Effector memory CD4-positive, alpha-beta T cell (primary cell): Measurements from ENCODE around the gene PTPRK.

Source experiments
- DNase-seq, 3 donors: peaks; one replicate each; pipeline ENCODE4 v3.0.0-alpha.2; 2020
- H3K27ac ChIP-seq: 2 replicates; pipeline ENCODE4 v1.7.0; 2013; ENCODE audit warnings: mild to moderate bottlenecking, low read length, moderate library complexity; ENCODE audit not compliant: insufficient read depth, poor library complexity, severe bottlenecking
- H3K27me3 ChIP-seq: replicated peaks from 2 replicates; pipeline ENCODE4 v1.7.0; 2013; ENCODE audit warnings: mild to moderate bottlenecking, low read length; ENCODE audit not compliant: insufficient read depth, control insufficient read depth, poor library complexity, severe bottlenecking
- H3K36me3 ChIP-seq: 2 replicates; pipeline ENCODE4 v1.7.0; 2013; ENCODE audit warnings: mild to moderate bottlenecking, low read length, moderate library complexity; ENCODE audit not compliant: control insufficient read depth, insufficient read depth
- H3K4me1 ChIP-seq: 2 replicates; pipeline ENCODE4 v1.7.0; 2013; ENCODE audit warnings: low read length, mild to moderate bottlenecking; ENCODE audit not compliant: control insufficient read depth, insufficient read depth, poor library complexity, severe bottlenecking
- H3K4me3 ChIP-seq: 2 replicates; pipeline ENCODE4 v1.7.0; 2013; ENCODE audit warnings: low read length, low read depth, mild to moderate bottlenecking; ENCODE audit not compliant: insufficient read depth, poor library complexity, severe bottlenecking
- H3K9me3 ChIP-seq: 2 replicates; pipeline ENCODE4 v1.7.0; 2013; ENCODE audit warnings: mild to moderate bottlenecking, low read length, moderate library complexity; ENCODE audit not compliant: control insufficient read depth

The PTPRK gene

DNA sequence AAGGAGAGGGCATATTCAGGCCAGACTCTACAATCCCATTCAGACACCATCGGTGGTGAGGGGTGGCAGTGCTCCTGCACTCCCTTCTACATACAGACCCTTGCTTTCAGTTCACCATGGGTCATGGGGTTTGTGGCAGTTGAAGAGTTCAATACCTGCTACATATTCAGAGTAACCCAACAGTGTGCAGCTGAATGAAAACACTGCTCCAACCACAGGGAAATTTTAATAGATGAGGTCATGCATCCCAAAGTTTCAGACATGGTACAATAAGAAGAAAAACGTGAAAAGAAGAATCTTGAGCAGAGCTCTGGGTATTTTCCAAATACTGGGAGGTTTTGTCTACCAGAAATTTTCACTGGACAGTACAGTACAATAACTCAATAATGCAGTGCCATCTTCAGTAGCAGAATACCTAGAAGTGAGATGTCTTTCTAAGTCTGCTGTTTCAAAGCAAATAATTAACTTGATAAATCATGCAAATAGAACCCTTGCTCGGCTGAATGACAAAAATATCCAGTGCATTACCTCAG lies 162.1 kb downstream of the PTPRK start:
- Histone ChIP-seq H3K36me3 (no peaks in the 10 kb centered on the region), H3K9me3 (no peaks in the 10 kb centered on the region), H3K4me3 (no peak overlapping the region), H3K27ac (no peak overlapping the region), H3K27me3 (no peaks in the 10 kb centered on the region), H3K4me1 (no peaks in the 10 kb centered on the region)
- DNase-seq, result no peak

DNA sequence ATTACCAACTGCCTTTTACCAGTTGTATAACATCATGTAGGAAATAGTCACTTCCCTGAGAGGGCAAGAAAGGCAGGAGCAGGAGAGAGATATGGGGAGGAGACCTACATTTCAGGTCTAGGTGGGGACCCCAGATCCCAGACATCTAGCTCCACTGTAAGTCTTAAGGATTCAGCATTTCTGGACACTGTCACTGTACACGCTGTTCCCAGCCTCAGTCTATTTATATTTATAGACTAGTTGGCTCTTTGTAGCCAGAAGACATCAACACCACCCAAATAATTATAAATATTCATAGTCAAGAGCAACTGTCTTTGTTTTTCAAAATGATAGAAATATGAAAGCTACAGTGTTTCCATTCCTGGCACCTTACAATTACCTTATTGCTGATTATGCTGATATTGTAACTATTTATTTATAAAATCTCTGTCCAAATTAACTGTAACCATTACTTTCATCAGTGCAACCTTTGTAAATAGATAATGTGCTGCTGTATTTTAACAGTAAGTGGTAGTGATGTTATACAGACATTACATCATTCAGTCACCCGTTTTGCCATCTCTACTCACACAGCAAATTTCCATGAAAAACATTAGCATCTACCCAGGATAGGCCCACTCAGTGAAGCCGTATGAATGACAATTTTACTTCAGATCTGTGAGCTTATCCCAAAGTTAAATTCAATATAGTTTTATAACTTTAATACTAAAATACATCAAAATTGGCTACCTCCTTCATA lies 162.8 kb downstream of the PTPRK start:
- H3K27ac ChIP-seq, result no peak overlapping the region
- no peaks in the 10 kb centered on the region for H3K36me3 ChIP-seq
- no peaks in the 10 kb centered on the region for H3K9me3 ChIP-seq
- no peak for DNase-seq
- H3K4me1 ChIP-seq, result no peaks in the 10 kb centered on the region
- H3K4me3 ChIP-seq, result no peak overlapping the region
- no peaks in the 10 kb centered on the region for H3K27me3 ChIP-seq

DNA sequence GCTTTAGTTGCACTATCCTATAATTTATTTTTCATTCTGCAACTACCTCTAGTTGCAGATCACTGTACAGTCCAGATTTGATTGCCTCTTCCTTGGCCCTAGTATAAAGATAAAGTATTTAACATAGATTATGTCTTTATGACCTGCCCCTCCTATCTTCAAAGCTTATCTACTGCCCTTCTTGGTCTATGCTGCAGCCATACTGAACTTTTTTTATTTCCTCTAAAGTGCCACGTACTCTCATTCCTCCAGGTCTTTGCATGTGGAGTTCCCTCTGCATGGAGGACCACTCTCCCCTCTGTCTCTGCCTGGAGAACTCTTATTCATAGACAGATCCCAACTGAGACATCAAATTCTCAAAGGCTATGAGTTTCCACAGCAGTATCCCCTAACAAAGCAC lies 168.0 kb downstream of the PTPRK start:
- no peaks in the 10 kb centered on the region for H3K9me3 ChIP-seq
- H3K4me3 ChIP-seq, result no peak overlapping the region
- no peaks in the 10 kb centered on the region for H3K36me3 ChIP-seq
- no peaks in the 10 kb centered on the region for H3K4me1 ChIP-seq
- no peak for DNase-seq
- no peaks in the 10 kb centered on the region for H3K27me3 ChIP-seq
- H3K27ac ChIP-seq, result no peak overlapping the region

DNA sequence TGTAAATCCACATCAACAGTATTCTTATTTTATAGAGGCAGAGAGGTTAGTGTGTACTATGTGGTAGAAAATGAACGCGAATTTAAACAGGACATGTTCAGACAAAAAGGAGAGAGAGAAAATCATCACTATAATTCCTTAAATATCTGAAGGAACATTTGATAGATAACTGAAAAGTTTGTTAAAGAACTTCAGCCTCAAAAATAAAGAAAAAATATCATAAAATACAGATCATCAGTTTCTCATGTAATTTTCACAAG lies 169.2 kb downstream of the PTPRK start:
- Histone ChIP-seq H3K27ac (no peak overlapping the region), H3K27me3 (no peaks in the 10 kb centered on the region), H3K4me1 (no peaks in the 10 kb centered on the region), H3K4me3 (no peak overlapping the region), H3K36me3 (no peaks in the 10 kb centered on the region), H3K9me3 (no peaks in the 10 kb centered on the region)
- DNase-seq, result no peak

- H3K9me3 ChIP-seq, result no peaks in the 10 kb centered on the region
- no peak overlapping the region for H3K27ac ChIP-seq
- no peaks in the 10 kb centered on the region for H3K4me1 ChIP-seq
- H3K27me3 ChIP-seq, result no peaks in the 10 kb centered on the region
- no peak overlapping the region for H3K4me3 ChIP-seq
- no peaks in the 10 kb centered on the region for H3K36me3 ChIP-seq
- no peak for DNase-seq
These were observed 169.8 kb downstream of the PTPRK start for GRCh38 chr6:128350416-128351254.

- H3K27me3 ChIP-seq, result no peaks in the 10 kb centered on the region
- DNase-seq, result no peak
- H3K9me3 ChIP-seq, result no peaks in the 10 kb centered on the region
- H3K4me1 ChIP-seq, result no peaks in the 10 kb centered on the region
- no peaks in the 10 kb centered on the region for H3K36me3 ChIP-seq
- no peak overlapping the region for H3K27ac ChIP-seq
- H3K4me3 ChIP-seq, result no peak overlapping the region
These were observed 173.3 kb downstream of the PTPRK start for GRCh38 chr6:128347123-128347522.

DNA sequence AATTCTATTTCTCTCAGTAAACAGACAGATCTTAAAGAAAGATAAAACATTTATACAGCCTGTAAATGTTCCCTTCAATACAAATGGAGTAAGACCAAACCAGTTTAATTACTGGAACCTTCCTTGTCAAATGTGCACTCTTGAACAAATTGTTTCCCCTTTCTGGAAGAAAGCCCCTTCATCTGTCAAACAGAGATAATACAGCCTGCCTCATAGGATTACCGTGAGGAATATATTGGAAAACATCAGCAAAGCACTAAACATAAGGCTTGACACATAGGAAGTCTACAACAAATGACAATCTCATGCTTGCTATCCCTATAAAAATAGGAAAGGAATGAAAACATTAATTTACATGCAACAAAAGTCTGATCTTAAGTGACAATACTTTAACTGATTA lies 173.8 kb downstream of the PTPRK start:
- no peak overlapping the region for H3K27ac ChIP-seq
- H3K4me3 ChIP-seq, result no peak overlapping the region
- no peaks in the 10 kb centered on the region for H3K4me1 ChIP-seq
- H3K36me3 ChIP-seq, result no peaks in the 10 kb centered on the region
- no peak for DNase-seq
- H3K9me3 ChIP-seq, result no peaks in the 10 kb centered on the region
- no peaks in the 10 kb centered on the region for H3K27me3 ChIP-seq

GRCh38 chr6:128345278-128345677 lies 175.1 kb downstream of the PTPRK start:
- H3K27ac ChIP-seq, result no peak overlapping the region
- DNase-seq, result no peak
- no peak overlapping the region for H3K4me3 ChIP-seq
- H3K27me3 ChIP-seq, result no peaks in the 10 kb centered on the region
- H3K9me3 ChIP-seq, result no peaks in the 10 kb centered on the region
- no peaks in the 10 kb centered on the region for H3K4me1 ChIP-seq
- no peaks in the 10 kb centered on the region for H3K36me3 ChIP-seq

DNA sequence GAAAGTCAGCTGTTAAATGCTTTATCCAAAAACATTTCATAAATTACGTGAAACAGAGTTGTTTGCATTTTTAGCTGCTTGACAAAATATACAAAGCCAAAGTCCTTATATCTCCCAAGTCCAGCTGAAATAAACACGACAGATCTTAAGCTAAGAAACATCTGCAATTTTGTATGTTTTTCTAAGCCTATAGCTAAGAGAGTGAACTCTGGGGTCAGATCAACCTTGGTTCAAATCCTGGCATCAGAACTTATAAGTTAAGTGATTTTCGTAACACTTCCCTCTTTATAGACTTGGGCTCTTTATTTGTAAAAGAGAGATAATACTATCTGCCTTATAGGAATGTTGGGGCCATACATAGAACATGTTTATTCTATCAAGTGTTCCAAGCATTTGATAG lies 176.7 kb downstream of the PTPRK start:
- no peak overlapping the region for H3K27ac ChIP-seq
- no peaks in the 10 kb centered on the region for H3K4me1 ChIP-seq
- no peaks in the 10 kb centered on the region for H3K9me3 ChIP-seq
- no peaks in the 10 kb centered on the region for H3K36me3 ChIP-seq
- no peak overlapping the region for H3K4me3 ChIP-seq
- DNase-seq, result no peak
- no peaks in the 10 kb centered on the region for H3K27me3 ChIP-seq
